Measurements from ENCODE around the gene AGBL3.

Gene AGBL3

DNA sequence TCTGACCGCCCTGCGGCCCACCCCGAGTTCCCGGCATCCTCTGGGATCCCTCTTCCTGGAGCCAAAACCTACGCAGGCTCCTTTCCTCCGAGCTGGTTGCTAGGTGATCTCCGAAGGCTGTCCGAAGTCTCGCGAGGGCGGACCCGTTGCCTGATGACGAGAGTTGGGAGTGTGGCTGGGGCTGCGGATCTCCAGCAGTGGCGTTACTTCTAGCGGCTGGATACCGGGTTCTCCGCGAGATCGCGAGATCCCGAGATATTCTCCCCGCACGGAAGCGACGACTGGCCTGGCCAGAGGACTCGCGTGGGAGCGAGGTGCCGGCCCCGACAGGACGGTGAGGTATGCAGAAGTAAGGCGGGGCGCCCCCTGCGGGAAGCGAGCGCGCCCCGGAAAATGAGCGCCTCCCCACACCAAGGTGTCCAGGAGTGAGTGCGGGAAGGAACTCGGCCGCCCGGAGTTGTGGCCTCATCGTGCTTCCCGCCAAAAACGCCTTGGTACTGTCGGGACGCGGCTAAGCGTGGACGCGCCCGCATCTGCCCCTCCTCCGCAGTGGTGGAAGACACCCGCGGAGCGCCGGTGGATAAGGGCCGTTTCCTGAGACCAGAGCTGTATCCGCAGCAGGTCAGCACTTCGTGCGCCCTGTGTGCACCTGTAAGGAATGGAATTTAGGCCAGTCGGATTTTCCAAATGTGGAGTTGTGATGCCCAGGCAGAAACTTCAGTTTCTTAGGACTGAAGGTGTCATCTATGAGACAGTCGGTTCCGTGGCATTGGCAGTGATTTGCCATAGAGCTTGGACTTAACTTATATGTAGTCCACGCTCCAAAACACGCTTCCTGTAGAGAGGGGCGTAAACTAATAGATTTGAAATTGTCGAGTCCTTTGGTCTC lies at the start of gene AGBL3:
TSS of gene AGBL3 (plus strand) at position 146 of the 889 bp plus-strand sequence. CDS start 1,426 bp downstream, outside the sequence.
- DNase-seq: peak; percentile 99

DNA sequence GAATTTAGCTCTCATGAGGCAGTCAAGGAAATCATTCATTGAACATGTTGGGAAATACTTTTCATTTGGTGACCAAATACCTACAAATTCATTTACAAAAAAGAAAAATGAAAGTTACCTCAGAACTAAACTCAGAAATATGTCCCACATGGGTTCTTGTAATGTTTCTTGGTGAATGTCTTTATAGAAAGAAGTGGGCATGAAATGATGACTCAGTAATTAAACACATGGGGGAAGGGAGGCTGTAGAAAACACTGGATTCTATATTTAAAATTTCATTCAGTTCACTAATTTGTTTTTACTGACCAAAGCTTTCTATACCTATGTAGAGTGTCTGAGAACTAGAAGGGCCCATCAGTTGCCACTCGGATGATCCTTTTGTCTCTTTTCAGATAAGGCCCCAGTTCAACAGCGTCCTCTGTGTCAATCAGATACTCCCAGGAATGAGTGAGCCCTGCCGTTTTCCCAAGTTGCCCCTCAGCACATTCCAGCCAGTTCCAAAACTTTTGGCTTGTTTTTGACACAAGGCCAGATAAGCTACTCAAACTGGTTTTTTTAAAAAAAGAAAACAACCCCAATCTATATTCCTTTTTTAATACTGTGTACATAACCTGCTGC lies 49.3 kb upstream of the AGBL3 start:
- DNase-seq: peak; percentile 71

DNA sequence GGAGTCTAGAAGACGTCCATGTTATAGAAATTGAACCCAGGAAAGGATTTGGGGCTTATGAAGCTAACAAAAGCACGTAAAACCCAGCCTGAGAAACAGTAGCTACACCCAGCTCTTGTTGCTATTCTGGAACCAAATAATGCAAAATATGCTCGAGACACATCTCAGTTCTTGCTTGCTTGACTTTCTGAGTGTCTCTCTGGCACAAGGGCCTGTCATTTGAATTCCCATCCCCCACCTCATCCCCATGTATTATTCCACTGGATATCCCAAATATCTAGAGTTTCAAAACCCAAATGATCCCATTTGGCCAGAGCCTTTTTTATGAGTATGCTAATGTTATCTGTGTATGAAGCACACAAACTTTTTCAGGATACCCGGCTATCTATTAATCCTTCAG lies 48.2 kb upstream of the AGBL3 start:
- DNase-seq: no peak

DNA sequence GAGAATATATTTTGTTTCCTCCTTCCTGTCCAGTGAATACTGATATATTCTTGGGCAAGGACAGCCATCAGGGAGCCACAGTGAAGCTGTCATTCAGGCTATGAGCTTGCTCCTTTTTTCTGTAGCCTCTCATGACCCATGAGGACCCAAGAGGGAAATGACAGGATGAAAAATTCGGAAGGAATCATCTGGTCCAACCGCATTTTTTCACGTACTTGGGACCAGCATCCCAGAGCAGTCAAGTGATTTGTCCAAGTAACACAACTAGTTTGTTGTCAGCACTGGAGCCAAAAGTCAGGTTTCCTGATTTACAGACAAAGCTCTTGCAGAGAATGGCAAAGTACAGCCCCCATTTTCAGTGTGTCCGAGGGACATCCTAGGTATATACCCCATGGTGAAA lies 47.2 kb upstream of the AGBL3 start:
- no peak for DNase-seq

DNA sequence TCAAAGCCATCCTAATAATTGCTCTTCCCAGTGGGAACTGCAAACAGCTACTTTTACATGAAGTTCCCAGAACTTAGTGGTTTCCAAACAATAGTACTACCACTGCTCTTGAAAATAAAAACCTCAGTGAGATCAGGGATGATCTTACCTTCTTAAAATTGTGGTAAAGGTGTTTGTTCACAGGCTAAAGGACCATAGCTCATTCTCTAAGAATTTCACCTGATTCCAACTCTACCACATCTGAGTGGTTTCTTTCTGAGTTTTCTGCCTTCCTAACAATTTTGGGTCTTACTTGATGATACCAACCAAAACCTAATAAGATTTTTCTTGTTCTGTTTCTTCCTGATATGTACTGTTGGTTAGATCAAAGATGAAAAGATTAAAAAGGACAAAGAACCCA lies 45.6 kb upstream of the AGBL3 start:
- no peak for DNase-seq

DNA sequence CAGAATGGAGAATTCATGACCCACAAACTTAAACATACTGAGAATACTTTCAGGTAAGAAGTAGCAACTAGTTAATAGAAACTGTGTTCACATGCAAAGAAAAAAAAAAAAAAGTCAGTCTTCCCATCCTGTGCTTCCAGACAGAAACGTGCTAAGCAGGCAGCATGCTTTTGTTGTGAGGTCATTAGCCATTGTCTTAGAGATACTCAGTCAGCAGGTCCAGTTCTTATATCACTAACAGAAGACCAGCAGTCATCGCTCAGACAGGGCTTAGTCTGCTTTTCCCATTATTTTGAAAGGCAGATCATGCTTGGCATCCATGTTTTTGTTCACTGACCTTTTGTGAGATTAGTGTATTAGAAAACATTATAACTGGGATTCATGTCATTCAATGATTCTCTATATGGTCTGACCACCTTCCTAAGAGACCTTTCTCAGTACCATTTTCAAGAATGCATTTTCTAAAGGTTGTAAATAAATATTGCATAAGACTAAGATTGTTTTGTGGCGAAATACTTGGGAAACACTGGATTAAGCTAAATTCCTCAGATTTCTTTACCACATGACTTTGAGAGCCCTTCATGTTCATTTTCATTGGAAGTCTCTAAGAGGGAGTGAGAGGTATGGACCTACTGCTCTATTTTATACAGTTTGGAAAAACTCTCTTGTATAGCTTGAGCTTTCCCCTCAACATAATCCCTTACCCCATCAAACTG lies 45.0 kb upstream of the AGBL3 start:
- DNase-seq: peak; percentile 49

DNA sequence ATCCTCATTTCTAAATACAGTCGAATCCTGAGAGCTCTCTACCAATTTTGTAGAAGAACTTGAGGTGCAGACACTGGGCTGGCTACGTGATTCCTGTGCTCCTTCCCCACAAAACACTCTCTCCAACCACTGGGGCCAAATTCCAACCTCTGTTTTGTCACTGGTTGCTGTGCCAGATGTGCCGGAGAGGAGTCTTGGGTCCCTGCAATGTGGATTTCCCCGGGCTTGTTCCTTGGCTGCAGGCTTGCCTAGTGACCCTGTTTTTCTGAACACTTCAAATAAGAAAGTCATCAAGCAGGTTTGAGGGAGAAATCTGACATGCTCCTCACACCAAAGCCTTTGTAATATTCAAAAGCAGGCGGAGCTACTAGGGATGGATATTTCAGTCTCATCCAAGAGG lies 44.4 kb upstream of the AGBL3 start:
- DNase-seq: no peak

DNA sequence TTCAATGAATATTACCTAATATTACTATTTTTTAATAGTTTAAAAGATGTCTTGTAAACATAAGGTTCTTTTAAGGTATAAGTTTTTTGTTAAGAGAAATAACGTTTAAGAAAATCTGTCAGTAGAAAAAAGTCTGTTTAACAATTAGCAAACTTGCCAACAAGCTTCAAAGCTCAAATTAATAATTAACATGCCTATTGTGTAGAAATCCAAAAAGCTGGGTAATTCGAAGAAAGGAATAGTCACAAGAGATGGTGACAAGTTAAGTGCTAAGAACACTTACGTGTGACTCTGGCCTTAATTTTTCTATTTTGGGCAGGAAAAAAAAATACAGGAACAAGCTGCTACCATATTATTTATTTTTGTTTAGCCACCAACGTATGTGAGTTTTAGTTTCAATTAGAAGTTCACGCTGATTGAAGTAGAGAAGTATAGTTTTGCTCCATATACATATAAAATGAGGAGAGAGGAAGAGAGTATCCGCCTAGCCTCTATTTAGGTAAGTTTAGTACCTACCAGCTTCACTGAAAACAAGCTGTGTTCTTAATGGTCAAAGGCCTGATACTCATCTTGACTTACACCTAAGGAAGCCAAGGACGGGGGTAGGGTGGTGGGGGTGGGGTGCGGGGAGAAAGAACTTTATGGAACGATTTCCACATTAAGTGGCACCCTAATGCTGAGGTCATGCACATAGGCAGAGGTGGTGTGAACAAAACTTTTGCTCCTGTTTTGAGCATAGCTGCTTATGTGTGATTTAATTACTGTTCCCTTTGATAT lies 43.4 kb upstream of the AGBL3 start:
- no peak for DNase-seq

DNA sequence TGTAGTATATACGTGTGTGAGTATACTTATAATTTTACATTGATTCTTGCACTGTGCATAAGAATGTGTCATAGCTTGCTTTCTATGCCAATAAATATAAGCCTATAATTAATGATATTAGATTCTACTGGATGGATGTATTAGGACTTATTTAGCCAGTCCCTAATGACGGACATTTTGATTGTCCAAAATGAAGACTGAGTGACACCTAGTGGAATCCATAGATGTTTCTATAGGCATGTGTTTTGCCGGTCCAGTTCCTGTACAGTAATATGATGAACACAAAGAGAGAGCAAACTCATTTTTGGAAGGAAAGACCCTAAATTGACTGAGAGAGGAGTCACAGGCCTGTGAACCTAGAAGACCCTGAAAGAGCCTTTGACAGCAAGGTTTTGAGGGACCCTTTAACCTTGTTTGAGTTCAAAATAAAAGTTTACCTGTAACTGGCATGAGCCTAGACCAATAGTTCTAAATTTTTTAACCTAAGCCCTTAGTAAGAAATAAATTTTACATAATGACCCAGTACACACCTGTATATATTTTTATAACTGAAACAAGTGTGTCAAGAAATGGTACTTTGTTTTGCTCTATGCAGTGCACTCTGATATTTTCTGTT lies 42.4 kb upstream of the AGBL3 start:
- peak; percentile 61 for DNase-seq

DNA sequence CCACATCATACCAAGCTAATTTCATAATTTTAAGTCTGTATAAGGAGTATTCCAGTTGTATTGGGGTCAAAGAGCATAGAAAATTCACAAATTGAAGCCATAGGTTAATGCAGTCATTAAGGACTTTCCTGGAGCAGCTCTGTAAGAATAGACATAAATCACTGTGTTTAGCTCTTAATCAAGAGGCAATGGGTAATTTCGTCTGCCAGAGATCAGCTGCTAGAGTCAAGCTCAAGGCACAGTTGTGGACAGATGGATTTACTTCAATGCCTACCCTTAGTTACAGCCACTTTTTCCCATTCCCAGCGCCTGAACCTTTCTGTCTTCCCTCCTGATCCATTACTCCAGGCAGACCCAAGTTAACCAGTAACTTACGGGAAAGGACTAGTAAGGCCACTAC lies 40.6 kb upstream of the AGBL3 start:
- DNase-seq: no peak

DNA sequence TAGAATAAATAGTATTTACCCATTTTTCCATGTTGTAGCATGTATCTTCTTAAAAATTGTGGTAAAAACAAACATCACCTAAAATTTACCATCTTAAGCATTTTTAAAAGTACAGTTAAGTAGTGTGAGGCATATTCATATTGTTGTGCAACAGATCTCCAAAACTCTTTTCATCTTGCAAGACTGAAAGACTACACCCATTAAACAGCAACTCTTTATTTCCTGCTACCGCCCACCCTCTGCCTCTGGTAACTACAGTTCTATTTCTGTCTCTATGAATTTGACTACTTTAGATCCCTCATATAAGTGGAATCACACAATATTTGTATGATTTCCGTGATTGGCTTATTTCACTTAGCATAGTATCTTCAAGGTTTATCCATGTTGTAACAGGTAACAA lies 40.0 kb upstream of the AGBL3 start:
- no peak for DNase-seq

DNA sequence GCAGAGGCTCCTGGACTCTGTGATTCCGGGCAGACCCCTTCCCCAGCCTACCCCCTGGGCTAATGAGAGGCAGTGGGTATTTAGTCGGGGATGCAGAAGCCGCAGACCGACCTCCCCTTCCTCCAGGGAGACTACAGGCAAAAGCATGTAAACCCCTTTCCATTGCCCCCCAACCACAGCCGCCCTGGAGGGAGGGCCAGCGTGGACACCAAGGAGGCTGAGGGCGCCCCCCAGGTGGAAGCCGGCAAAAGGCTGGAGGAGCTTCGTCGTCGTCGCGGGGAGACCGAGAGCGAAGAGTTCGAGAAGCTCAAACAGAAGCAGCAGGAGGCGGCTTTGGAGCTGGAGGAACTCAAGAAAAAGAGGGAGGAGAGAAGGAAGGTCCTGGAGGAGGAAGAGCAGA lies 39.0 kb upstream of the AGBL3 start:
- no peak for DNase-seq

DNA sequence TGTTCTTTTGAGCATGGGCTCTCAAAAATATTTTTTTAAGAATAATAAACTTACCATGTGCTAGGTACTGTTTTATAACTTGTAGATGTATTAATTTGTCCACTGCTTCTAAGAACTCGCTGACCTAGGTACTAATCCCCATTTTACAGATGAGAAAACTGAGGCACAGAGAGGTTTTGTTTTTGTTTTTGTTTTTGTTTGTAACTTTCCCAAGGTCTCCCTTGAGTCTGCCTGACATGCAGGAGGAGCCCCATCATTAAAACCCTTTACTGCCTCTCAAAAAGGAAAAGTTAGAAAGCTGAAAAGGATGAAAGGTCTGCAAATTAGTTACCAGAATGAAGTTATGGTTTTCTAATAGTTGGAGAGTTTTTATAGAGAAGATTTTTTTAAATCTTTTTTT lies 38.5 kb upstream of the AGBL3 start:
- no peak for DNase-seq

DNA sequence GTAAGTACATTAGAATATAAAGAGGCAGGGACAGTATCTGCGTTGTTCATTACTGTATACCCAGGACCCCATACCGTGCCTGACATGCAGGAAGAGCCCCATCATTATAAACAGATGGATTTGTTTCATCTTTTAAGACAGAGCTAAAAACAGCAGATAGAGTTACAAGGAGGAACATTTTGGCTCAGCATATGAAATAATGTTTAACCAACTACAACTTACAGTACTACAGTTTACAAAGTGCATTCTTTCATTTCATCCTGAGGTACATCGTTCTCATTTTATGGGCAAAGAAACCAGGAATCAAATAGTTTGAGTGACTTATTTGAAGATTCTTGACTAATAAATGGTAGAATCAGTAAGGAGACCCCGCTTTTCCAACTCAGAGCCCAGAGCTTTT lies 38.1 kb upstream of the AGBL3 start:
- no peak for DNase-seq

DNA sequence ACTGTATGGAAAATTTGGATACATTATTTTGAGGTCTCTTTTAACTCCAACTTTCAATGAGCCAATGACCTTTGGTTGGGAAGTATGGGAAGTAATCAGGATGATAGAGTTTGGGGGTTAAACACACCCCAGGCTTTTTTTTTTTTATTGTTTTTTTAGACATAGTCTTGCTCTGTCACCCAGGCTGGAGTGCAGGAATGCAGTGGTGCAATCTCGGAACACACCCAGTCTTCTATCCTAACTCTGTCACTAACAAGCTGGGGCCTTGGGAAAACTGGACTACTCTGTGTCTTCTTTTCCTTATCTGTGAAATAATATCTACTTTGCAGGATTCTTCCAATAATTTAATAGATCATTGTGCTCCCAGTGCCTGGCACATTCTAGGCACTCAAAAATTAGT lies 37.6 kb upstream of the AGBL3 start:
- no peak for DNase-seq

DNA sequence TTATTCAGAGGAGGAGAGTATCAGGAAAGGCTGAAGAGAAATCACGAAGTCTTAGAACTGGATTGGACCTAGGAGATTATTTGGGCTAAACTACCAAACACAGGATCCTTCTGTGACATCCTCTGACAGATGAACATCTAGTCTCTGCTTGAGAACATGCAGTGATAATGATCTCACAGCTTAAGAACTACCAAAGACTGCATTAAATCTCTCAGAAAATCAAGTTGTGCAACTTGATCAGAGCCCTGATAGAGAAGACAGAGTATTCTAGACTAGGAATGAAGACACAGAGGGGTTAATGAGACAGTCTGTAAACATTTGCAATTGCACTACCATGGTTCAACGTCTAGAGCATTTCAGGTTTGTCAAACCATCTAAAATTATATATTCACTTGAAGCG lies 37.1 kb upstream of the AGBL3 start:
- no peak for DNase-seq

DNA sequence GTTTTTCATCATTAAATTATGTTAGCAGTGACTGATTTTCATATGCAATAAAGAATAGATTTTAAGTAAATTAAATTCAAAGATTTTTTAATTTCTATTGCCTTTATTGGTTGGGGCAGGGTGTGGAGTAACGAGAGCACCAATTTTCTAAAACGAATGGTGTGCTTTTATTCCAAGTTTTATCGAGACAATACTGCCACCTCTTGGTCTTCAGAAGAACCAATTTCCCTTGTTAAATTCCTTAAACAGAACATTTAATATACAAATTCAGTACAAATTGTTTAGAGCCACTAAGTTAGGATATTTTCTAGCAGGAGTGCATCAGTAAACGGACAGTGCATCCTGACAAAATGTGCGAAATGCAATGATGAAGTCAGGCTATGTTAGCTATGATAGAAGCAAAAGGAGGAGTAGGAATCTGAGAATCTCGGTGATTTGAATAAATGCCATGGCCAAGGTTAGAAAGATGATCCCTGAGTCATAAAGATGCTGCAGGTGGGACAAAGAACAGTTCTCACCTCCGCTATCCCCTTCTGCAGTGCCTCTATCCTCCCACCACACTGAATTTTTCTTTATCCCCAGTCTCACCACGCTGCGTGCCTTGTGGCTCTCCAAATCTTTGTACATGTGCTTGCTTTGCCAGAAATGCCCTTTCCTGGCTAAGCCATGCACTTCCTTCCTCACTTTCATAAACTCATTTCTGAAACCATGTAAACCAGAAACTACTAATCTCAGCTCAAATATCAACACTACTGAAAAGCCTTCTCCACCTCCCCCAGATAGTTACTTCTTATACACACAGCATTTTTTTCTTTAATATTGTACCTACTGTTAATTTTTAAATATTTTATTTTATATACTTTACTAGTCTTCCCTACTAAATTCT lies 31.9 kb upstream of the AGBL3 start:
- DNase-seq: peak; percentile 52

DNA sequence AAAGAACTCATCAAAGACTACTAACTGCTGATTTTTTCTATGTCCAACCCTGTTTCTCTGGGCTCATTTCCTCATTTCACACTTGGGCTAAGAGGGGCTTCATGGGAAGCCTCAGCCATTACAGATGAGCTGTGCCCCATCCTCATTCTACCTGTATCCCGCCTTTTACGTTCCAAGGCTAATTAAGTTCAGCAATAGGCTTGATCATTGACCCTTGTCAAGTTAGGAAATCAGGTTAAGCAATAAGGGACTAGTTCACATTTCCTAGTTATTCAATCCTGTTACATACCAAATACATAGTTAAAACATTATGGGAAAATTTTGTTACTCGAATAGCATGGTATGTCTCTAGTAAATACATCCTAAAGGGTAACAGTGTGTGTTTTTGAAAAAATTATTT lies 29.3 kb upstream of the AGBL3 start:
- no peak for DNase-seq

DNA sequence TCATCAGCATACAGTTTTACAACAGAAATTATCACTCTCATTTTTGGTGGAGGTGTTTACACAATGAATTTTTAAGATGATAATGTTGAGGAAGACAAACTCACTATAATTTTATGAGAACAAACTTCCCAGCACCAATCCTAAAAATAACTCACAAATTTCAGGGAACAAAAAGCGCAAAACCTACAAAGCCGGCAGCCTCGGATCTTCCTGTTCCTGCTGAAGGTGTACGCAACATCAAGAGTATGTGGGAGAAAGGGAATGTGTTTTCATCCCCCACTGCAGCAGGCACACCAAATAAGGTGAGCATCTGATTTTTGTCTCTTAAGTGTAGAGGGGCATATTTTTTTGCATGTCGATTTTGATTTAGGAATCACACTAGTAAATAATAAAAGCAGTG lies 26.5 kb upstream of the AGBL3 start:
- no peak for DNase-seq

DNA sequence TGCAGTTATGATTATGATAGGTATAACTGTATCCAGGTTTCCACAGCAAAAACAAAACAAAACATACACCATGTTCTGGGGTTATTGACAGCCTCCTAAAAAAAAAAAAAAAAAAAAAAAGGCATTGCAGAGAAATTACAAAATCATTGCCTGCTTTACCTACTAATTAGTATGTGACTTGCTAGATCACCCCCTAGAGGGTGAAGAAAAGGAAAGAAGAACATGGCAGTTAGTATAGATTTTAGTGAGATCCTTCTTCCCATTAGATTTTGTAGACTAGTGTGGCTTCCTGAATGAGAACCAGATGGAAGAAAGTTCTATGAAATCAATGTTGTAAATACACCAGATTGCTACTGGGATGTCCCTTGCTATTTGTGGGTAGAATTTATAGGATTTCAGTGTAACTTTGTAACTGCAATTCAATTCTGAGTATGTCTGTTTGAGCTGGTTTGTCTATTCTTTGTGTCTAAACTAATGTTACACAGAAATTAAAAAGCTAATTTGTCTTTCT lies 24.0 kb upstream of the AGBL3 start:
- no peak for DNase-seq

DNA sequence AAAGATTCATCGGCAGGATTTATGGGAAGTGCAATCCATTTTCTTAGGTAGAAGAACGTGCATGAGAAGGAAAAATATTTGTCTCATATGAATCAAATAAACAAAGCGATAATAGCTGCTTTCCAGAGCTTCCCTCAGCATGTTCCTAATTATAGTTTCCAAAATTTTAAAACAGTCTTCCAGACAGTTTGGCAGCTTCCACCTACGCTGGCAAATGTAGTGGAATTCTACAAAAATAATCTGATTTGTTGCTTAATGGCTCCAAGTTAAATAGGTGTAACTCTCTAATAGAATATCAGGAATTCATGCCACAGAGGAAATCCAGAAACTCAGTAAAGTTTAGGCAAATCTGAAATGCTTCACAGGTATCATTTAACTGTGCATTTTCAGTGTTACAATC lies 23.3 kb upstream of the AGBL3 start:
- DNase-seq: peak; percentile 33

Data from eye (tissue), 1 donor.